ENCODE data around the gene OR4D2. TPM values are rescaled to one million over a fixed set of nuclear protein-coding genes. Genes with fewer than 3 reads are reported as not detected.

OR4D2 gene
- total RNA-seq, 8 experiments from 2014 or later = 0.17 to 0.35 (median 0.28) TPM; not detected in 5

GRCh38 chr17:58200024-58200633 lies 33.3 kb downstream of the OR4D2 start:
- Histone ChIP-seq H3K4me1 (replicated peaks in 1 of 2) (no peaks in the 10 kb centered on the region), H3K27ac (no peak overlapping the region), H3K4me3 (no peak overlapping the region)
- in situ Hi-C loops (cut with MboI; ENCODE audit: low pct_unique_long_range_greater_than_20kb in 2 of 9, low sequenced_read_pairs in 9 of 9, unreplicated experiment in 9 of 9) = no loop called here
- peak; percentile 45 to 98 (median 62) for ATAC-seq (replicated peaks in 6 of 8)
- whole genome bisulfite sequencing, 10 experiments = 0 to 69% (median 8%) methylated on average over 2 to 4 of the region's 14 CpGs; no CpG with 5 or more reads in 5 of the 10 experiments

DNA sequence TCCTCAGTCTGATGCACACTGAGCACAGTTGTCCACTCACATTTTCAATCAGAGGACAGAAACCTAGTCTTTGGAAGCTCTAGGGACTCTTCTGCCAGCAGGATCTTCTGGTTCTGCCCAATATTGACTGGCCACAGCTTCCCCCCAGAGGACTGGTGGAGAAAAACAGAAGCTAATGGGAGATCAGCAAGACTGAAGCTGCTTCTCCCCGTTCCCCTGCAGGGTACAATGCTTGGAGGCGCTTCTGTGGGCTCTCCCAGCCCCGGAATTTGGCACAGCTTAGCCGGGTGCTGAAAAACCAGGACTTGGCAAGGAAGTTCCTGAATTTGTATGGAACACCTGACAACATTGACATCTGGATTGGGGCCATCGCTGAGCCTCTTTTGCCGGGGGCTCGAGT lies 36.1 kb downstream of the OR4D2 start:
- ATAC-seq (replicated peaks in 6 of 8) = no peak

DNA sequence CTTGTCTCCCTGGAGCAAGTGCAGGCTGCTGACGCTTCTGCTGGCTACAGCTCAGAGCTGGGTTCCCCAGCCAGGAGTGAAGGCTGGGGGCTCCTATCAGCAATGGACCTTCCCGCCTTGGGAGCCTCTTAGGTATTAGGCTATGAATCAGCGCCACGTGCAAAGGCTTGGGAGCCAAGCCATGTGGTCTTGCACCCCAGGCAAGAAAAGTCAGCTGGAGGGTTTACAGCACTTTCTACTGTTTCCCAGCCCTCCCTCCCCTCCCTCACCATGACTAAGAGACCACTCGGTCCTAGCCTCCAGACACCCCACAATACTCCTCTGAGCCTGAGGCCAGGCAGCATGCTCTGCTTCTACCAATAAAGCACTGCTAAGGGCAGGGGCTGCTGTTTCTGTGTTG lies 38.0 kb downstream of the OR4D2 start:
- Histone ChIP-seq H3K4me1 (replicated peaks in 1 of 2) (no peaks in the 10 kb centered on the region), H3K4me3 (no peak overlapping the region), H3K27ac (no peak overlapping the region)
- 80 to 100% methylated on average over 1 to 2 of the region's 5 CpGs; no CpG with 5 or more reads in 8 of the 10 experiments for WGBS, 10 experiments
- in situ Hi-C loops (cut with MboI; ENCODE audit: low pct_unique_long_range_greater_than_20kb in 2 of 9, low sequenced_read_pairs in 9 of 9, unreplicated experiment in 9 of 9) = no loop called here
- no peak for ATAC-seq (replicated peaks in 6 of 8)

More for the DNA sequence above, 36.1 kb downstream of the OR4D2 start:
- in situ Hi-C loops (cut with MboI; ENCODE audit: low pct_unique_long_range_greater_than_20kb in 2 of 9, low sequenced_read_pairs in 9 of 9, unreplicated experiment in 9 of 9) = no loop called here
- Histone ChIP-seq H3K4me1 (replicated peaks in 1 of 2) (no peaks in the 10 kb centered on the region), H3K4me3 (no peak overlapping the region), H3K27ac (no peak overlapping the region)
- 37 to 90% (median 84%) methylated on average over 1 to 7 of the region's 7 CpGs; no CpG with 5 or more reads in 5 of the 10 experiments for WGBS, 10 experiments

GRCh38 chr17:58205936-58206335 lies 39.2 kb downstream of the OR4D2 start:
- H3K4me1 ChIP-seq (replicated peaks in 1 of 2) = no peaks in the 10 kb centered on the region
- ATAC-seq (replicated peaks in 6 of 8) = no peak
- H3K27ac ChIP-seq = no peak overlapping the region
- 67 to 100% (median 92%) methylated on average over 1 to 6 of the region's 11 CpGs; no CpG with 5 or more reads in 3 of the 10 experiments for WGBS, 10 experiments
- no peak overlapping the region for H3K4me3 ChIP-seq
- in situ Hi-C loops (cut with MboI; ENCODE audit: low pct_unique_long_range_greater_than_20kb in 2 of 9, low sequenced_read_pairs in 9 of 9, unreplicated experiment in 9 of 9) = no loop called here

DNA sequence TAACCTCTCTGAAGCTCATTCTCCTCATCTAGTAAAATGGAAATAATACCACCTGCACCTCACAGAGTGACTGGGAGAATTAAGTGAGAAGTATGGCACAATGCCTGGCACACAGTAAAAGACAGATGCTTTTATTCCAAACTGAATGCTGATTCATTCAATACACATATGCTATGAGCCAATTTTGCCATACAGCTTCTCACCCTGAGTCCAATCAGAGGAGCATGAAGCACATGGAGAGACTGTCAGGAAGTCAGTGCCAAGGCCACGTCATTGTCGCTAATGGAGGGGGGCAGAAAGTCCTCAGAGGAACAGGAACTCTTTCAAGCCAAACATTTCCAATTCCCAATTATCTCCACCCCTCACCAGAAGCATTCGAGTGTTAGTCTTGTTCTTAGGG lies 40.7 kb downstream of the OR4D2 start:
- in situ Hi-C loops (cut with MboI; ENCODE audit: low pct_unique_long_range_greater_than_20kb in 2 of 9, low sequenced_read_pairs in 9 of 9, unreplicated experiment in 9 of 9) = no loop called here
- no peak overlapping the region for H3K4me3 ChIP-seq
- no peaks in the 10 kb centered on the region for H3K4me1 ChIP-seq (replicated peaks in 1 of 2)
- no peak for ATAC-seq (replicated peaks in 6 of 8)
- WGBS, 10 experiments = 7 to 100% (median 78%) methylated on average over 1 to 3 of the region's 3 CpGs; no CpG with 5 or more reads in 2 of the 10 experiments
- H3K27ac ChIP-seq = no peak overlapping the region

- ATAC-seq (replicated peaks in 6 of 8) = no peak
- H3K27ac ChIP-seq = no peak overlapping the region
- in situ Hi-C loops (cut with MboI; ENCODE audit: low pct_unique_long_range_greater_than_20kb in 2 of 9, low sequenced_read_pairs in 9 of 9, unreplicated experiment in 9 of 9) = no loop called here
- H3K4me1 ChIP-seq (replicated peaks in 1 of 2) = no peaks in the 10 kb centered on the region
- 83 to 100% (median 93%) methylated on average over 1 to 3 of the region's 5 CpGs; no CpG with 5 or more reads in 2 of the 10 experiments for WGBS, 10 experiments
- H3K4me3 ChIP-seq = no peak overlapping the region
These were observed 41.6 kb downstream of the OR4D2 start for GRCh38 chr17:58208344-58208743.

- Histone ChIP-seq H3K4me3 (no peak overlapping the region), H3K4me1 (replicated peaks in 1 of 2) (no peaks in the 10 kb centered on the region), H3K27ac (no peak overlapping the region)
- peak in 1 of 8 experiments; percentile 31 for ATAC-seq (replicated peaks in 6 of 8)
- 63 to 100% (median 87%) methylated on average over 1 to 4 of the region's 5 CpGs; no CpG with 5 or more reads in 4 of the 10 experiments for WGBS, 10 experiments
- in situ Hi-C loops (cut with MboI; ENCODE audit: low pct_unique_long_range_greater_than_20kb in 2 of 9, low sequenced_read_pairs in 9 of 9, unreplicated experiment in 9 of 9) = no loop called here
These were observed 44.1 kb downstream of the OR4D2 start for GRCh38 chr17:58210922-58211321.

- Histone ChIP-seq H3K27ac (no peak overlapping the region), H3K4me1 (replicated peaks in 1 of 2) (peaks cover 6 to 10% of the 10 kb centered on the region in 2 donors), H3K4me3 (no peak overlapping the region)
- ATAC-seq (replicated peaks in 6 of 8) = no peak
- in situ Hi-C loops (cut with MboI; ENCODE audit: low pct_unique_long_range_greater_than_20kb in 2 of 9, low sequenced_read_pairs in 9 of 9, unreplicated experiment in 9 of 9) = no loop called here
These were observed 48.9 kb downstream of the OR4D2 start for GRCh38 chr17:58215685-58216084.

DNA sequence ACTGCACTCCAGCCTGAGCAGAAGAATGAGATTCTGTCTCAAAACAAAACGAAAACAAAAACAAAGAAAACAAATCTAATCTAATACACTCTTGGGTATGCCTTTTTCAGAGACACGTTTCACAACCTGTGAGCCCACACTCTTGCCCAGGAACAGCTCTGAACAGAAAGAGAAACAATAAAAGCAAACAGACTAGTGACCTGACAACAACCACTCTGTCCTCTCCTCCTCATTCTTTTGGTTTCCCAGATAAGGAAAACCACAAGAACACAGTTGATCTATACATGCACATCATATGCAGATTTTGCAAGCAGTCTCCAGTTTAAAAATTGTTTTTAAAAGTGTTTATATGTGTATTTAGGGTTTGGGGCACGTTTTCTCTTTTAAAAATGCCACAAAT lies 51.0 kb downstream of the OR4D2 start:
- ATAC-seq (replicated peaks in 6 of 8) = no peak
- no peak overlapping the region for H3K27ac ChIP-seq
- WGBS, 10 experiments = 48 to 100% (median 93%) methylated on average over 1 to 3 of the region's 3 CpGs; no CpG with 5 or more reads in 2 of the 10 experiments
- no peak overlapping the region for H3K4me3 ChIP-seq
- in situ Hi-C loops (cut with MboI; ENCODE audit: low pct_unique_long_range_greater_than_20kb in 2 of 9, low sequenced_read_pairs in 9 of 9, unreplicated experiment in 9 of 9) = no loop called here
- peaks cover 6 to 10% of the 10 kb centered on the region in 2 donors for H3K4me1 ChIP-seq (replicated peaks in 1 of 2)

- peak; percentile 98 to 100 (median 99) for ATAC-seq (replicated peaks in 6 of 8)
- in situ Hi-C loops (cut with MboI; ENCODE audit: low pct_unique_long_range_greater_than_20kb in 2 of 9, low sequenced_read_pairs in 9 of 9, unreplicated experiment in 9 of 9) = no loop called here
- Histone ChIP-seq H3K27ac (peak within 1 kb of the TSS; percentile 77 to 88), H3K4me1 (replicated peaks in 1 of 2) (peaks cover 6 to 10% of the 10 kb centered on the region in 2 donors), H3K4me3 (peak within 1 kb of the TSS; percentile 53 to 83 (median 62))
- WGBS, 10 experiments = 0 to 68% (median 5%) methylated on average over 1 to 20 of the region's 56 CpGs; no CpG with 5 or more reads in 1 of the 10 experiments
These were observed 52.4 kb downstream of the OR4D2 start, which contains the start of gene MKS1 for GRCh38 chr17:58219007-58219788. MKS1 (minus strand) TSS chr17:58219255; CDS start chr17:58219230, 25 bp downstream.

DNA sequence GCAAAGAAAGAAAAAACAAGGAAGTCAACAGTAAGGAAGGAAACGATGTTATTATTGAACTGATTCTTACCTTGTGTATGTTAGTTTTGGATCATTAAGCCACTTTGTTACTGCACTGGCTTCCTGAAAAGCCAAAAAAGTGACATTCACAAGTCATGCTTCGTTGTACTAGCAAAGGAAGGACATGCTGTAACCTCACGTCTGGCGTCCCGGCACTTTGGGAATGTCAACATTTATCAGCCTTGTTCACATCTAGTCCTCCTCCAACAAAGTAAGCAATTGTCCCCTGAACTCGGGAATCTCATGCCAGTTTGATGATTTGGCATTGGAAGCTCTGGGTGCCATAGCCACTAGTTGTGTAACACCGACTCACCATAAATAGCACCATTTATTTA lies 53.0 kb downstream of the OR4D2 start:
- WGBS, 10 experiments = 10 to 100% (median 69%) methylated on average over 1 to 7 of the region's 7 CpGs; no CpG with 5 or more reads in 1 of the 10 experiments

More for the DNA sequence above, 53.0 kb downstream of the OR4D2 start:
- in situ Hi-C loops (cut with MboI; ENCODE audit: low pct_unique_long_range_greater_than_20kb in 2 of 9, low sequenced_read_pairs in 9 of 9, unreplicated experiment in 9 of 9) = no loop called here
- H3K4me3 ChIP-seq = peak overlapping the region in 2 of 5 donors; percentile 62 to 83
- ATAC-seq (replicated peaks in 6 of 8) = no peak
- peaks cover 6 to 10% of the 10 kb centered on the region in 2 donors for H3K4me1 ChIP-seq (replicated peaks in 1 of 2)
- H3K27ac ChIP-seq = no peak overlapping the region

Data from motor neuron (in vitro differentiated cells).